GM23338 (cell line): ENCODE measurements around the gene SIGLEC12. TPM values are rescaled to one million over a fixed set of nuclear protein-coding genes. Genes with fewer than 3 reads are reported as not detected.

ENCODE experiments used
- ATAC-seq: fragments of 200-7000 bp; cut with Tn5 transposase; 3 replicates; pipeline ENCODE4 v1.9.1; 2020
- DNase-seq: peaks from one replicate; pipeline ENCODE4 v3.0.0-alpha.2; 2015; ENCODE audit warnings: low spot score
- H2AFZ ChIP-seq: fragments of 200-600 bp; sonication (generic); 2 replicates; pipeline ENCODE4 v1.8.0; 2016; ENCODE audit warnings: antibody characterized with exemption, mild to moderate bottlenecking, moderate library complexity
- H3F3A ChIP-seq: fragments of 200-600 bp; sonication (generic); replicated peaks from 2 replicates; pipeline ENCODE4 v1.8.0; 2017; ENCODE audit warnings: antibody characterized with exemption, mixed run types, low read depth
- H3K27ac ChIP-seq: fragments of 200-600 bp; sonication (generic); 2 replicates; pipeline ENCODE4 v1.6.1; 2016; ENCODE audit warnings: low read depth
- H3K27me3 ChIP-seq: fragments of 200-600 bp; sonication (generic); 2 replicates; pipeline ENCODE4 v1.8.0; 2016; ENCODE audit warnings: mild to moderate bottlenecking, mixed run types, moderate library complexity; ENCODE audit not compliant: insufficient read depth
- H3K36me3 ChIP-seq: fragments of 200-600 bp; sonication (generic); 2 replicates; pipeline ENCODE4 v1.8.0; 2016; ENCODE audit warnings: mild to moderate bottlenecking; ENCODE audit not compliant: insufficient read depth
- H3K4me1 ChIP-seq: fragments of 200-600 bp; sonication (generic); 2 replicates; pipeline ENCODE4 v1.8.0; 2016; ENCODE audit warnings: mild to moderate bottlenecking, moderate library complexity; ENCODE audit not compliant: insufficient read depth
- H3K4me2 ChIP-seq: fragments of 200-600 bp; sonication (generic); 2 replicates; pipeline ENCODE4 v1.7.1; 2017; ENCODE audit warnings: mixed run types
- H3K4me3 ChIP-seq: fragments of 200-600 bp; sonication (generic); 2 replicates; pipeline ENCODE4 v1.6.1; 2016; ENCODE audit warnings: mixed run types
- H3K79me2 ChIP-seq: fragments of 200-600 bp; sonication (generic); replicated peaks from 2 replicates; pipeline ENCODE4 v1.8.0; 2017; ENCODE audit warnings: mild to moderate bottlenecking; ENCODE audit not compliant: insufficient read depth
- H3K9me2 ChIP-seq: fragments of 200-600 bp; sonication (generic); 2 replicates; pipeline ENCODE4 v1.8.0; 2017; ENCODE audit not compliant: insufficient read depth
- H4K20me1 ChIP-seq: fragments of 200-600 bp; sonication (generic); replicated peaks from 2 replicates; pipeline ENCODE4 v1.8.0; 2017; ENCODE audit warnings: mild to moderate bottlenecking; ENCODE audit not compliant: insufficient read depth
- H3K27ac Mint-ChIP-seq: 2 replicates; pipeline ENCODE4 v1.8.0; 2020; ENCODE audit warnings: inconsistent platforms, mild to moderate bottlenecking, moderate library complexity, mixed read lengths
- H3K27me3 Mint-ChIP-seq: 3 replicates; pipeline ENCODE4 v1.8.0; 2022; ENCODE audit warnings: low read depth, mild to moderate bottlenecking, moderate library complexity, mixed read lengths, inconsistent platforms; ENCODE audit not compliant: insufficient read depth, poor library complexity
- H3K36me3 Mint-ChIP-seq: 3 replicates; pipeline ENCODE4 v1.8.0; 2021; ENCODE audit warnings: low read depth, mild to moderate bottlenecking, inconsistent platforms, moderate library complexity, mixed read lengths
- H3K4me1 Mint-ChIP-seq: 3 replicates; pipeline ENCODE4 v1.8.0; 2020; ENCODE audit warnings: mild to moderate bottlenecking, inconsistent platforms, mixed read lengths
- H3K4me3 Mint-ChIP-seq: 3 replicates; pipeline ENCODE4 v1.8.0; 2021; ENCODE audit warnings: moderate library complexity, mild to moderate bottlenecking, inconsistent platforms, mixed read lengths
- H3K9me3 Mint-ChIP-seq: 3 replicates; pipeline ENCODE4 v1.8.0; 2020; ENCODE audit warnings: moderate library complexity, mild to moderate bottlenecking, inconsistent platforms, mixed read lengths
- CREB1 ChIP-seq: fragments of 250-450 bp; sonication (Bioruptor Pico); IDR thresholded peaks from 2 replicates; pipeline ENCODE4 v1.5.0; 2020; ENCODE audit warnings: low read depth, mild to moderate bottlenecking, moderate library complexity
- CTCF ChIP-seq, 2 experiments: fragments of 200-600 bp in 1 of 2; sonication (generic) in 1 of 2; conservative IDR thresholded peaks; 2 replicates each; pipeline versions ENCODE4 v1.5.1 to v1.6.1; 2016 to 2017; ENCODE audit warnings: antibody characterized with exemption in 2 of 2, low read depth in 2 of 2, mild to moderate bottlenecking in 2 of 2, moderate library complexity in 1 of 2
- ETS1 ChIP-seq: IDR thresholded peaks from 2 replicates; pipeline ENCODE4 v1.6.1; 2016; ENCODE audit warnings: antibody characterized with exemption
- EZH2 ChIP-seq: fragments of 200-600 bp; sonication (generic); IDR thresholded peaks from one replicate; pipeline ENCODE4 v1.8.0; 2017; ENCODE audit warnings: antibody characterized with exemption, mild to moderate bottlenecking, low read depth; ENCODE audit not compliant: unreplicated experiment
- EZH2phosphoT487 ChIP-seq: fragments of 200-600 bp; sonication (generic); IDR thresholded peaks from one replicate; pipeline ENCODE4 v1.8.1; 2018; ENCODE audit warnings: antibody characterized with exemption; ENCODE audit not compliant: unreplicated experiment
- JUNB ChIP-seq: IDR thresholded peaks from one replicate; pipeline ENCODE4 v1.6.1; 2016; ENCODE audit warnings: antibody characterized with exemption; ENCODE audit not compliant: unreplicated experiment
- NANOG ChIP-seq: IDR thresholded peaks from 2 replicates; pipeline ENCODE4 v1.6.1; 2016; ENCODE audit warnings: antibody characterized with exemption, borderline replicate concordance
- ZNF114 ChIP-seq: fragments of 250-450 bp; sonication (Bioruptor Pico); IDR thresholded peaks from 2 replicates; pipeline ENCODE4 v1.5.0; 2020; ENCODE audit warnings: mild to moderate bottlenecking, moderate library complexity
- ZNF331 ChIP-seq: fragments of 250-450 bp; sonication (Bioruptor Pico); IDR thresholded peaks from 2 replicates; pipeline ENCODE4 v1.5.0; 2020; ENCODE audit warnings: low read depth, mild to moderate bottlenecking, moderate library complexity
- polyA plus RNA-seq: library from polyadenylated mRNA; unstranded; fragments of >200 nt; fragmentation: Nextera tagmentation; extraction: Ambion mirVana; gene quantifications from 2 replicates; pipeline ENCODE4 v1.2.1, GENCODE V29; 2016
- total RNA-seq: library from RNA; depleted of rRNA; stranded (reverse); fragments of >200 nt; shearing (Covaris generic); gene quantifications from 2 replicates; pipeline ENCODE4 v1.2.3, GENCODE V29; 2014
- TF ChIP-seq, protein P1 (sequence below): fragments of 250-450 bp; sonication (Bioruptor Pico); IDR thresholded peaks from 2 replicates; pipeline ENCODE4 v1.5.0; 2020; ENCODE audit warnings: mild to moderate bottlenecking, moderate library complexity

The SIGLEC12 gene
- total and polyA plus RNA-seq, 2 experiments from 2014 or later, result not detected

- Histone ChIP-seq H3K79me2 (no peaks in the 10 kb centered on the region), H3K4me3 (no peak overlapping the region), H2AFZ (no peak overlapping the region), H3F3A (no peaks in the 10 kb centered on the region), H3K4me1 (no peaks in the 10 kb centered on the region), H3K27me3 (no peaks in the 10 kb centered on the region), H3K27ac (no peak overlapping the region), H3K4me2 (no peak overlapping the region), H3K36me3 (no peaks in the 10 kb centered on the region), H3K9me2 (no peaks in the 10 kb centered on the region), H4K20me1 (no peaks in the 10 kb centered on the region)
- no peak for ATAC-seq
- H3K36me3 Mint-ChIP-seq, result peaks cover 20% of the 10 kb centered on the region
- peaks cover 87% of the 10 kb centered on the region for H3K9me3 Mint-ChIP-seq
- DNase-seq, result no peak
- H3K27me3 Mint-ChIP-seq, result peaks cover 18% of the 10 kb centered on the region
- H3K4me1 Mint-ChIP-seq, result no peaks in the 10 kb centered on the region
- H3K27ac Mint-ChIP-seq, result no peak overlapping the region
- TF ChIP-seq EZH2 (no peak), ZNF331 (CRISPR knock-in tag) (no peak), CTCF (conservative IDR thresholded peaks at IDR 0.05; ENCODE audit: low read depth in 2 of 2) (no peak), ETS1 (no peak), EZH2phosphoT487 (no peak), CREB1 (CRISPR knock-in tag) (no peak), NANOG (no peak), ZNF114 (CRISPR knock-in tag) (no peak), JUNB (no peak)
- TF ChIP-seq, protein P1, sequence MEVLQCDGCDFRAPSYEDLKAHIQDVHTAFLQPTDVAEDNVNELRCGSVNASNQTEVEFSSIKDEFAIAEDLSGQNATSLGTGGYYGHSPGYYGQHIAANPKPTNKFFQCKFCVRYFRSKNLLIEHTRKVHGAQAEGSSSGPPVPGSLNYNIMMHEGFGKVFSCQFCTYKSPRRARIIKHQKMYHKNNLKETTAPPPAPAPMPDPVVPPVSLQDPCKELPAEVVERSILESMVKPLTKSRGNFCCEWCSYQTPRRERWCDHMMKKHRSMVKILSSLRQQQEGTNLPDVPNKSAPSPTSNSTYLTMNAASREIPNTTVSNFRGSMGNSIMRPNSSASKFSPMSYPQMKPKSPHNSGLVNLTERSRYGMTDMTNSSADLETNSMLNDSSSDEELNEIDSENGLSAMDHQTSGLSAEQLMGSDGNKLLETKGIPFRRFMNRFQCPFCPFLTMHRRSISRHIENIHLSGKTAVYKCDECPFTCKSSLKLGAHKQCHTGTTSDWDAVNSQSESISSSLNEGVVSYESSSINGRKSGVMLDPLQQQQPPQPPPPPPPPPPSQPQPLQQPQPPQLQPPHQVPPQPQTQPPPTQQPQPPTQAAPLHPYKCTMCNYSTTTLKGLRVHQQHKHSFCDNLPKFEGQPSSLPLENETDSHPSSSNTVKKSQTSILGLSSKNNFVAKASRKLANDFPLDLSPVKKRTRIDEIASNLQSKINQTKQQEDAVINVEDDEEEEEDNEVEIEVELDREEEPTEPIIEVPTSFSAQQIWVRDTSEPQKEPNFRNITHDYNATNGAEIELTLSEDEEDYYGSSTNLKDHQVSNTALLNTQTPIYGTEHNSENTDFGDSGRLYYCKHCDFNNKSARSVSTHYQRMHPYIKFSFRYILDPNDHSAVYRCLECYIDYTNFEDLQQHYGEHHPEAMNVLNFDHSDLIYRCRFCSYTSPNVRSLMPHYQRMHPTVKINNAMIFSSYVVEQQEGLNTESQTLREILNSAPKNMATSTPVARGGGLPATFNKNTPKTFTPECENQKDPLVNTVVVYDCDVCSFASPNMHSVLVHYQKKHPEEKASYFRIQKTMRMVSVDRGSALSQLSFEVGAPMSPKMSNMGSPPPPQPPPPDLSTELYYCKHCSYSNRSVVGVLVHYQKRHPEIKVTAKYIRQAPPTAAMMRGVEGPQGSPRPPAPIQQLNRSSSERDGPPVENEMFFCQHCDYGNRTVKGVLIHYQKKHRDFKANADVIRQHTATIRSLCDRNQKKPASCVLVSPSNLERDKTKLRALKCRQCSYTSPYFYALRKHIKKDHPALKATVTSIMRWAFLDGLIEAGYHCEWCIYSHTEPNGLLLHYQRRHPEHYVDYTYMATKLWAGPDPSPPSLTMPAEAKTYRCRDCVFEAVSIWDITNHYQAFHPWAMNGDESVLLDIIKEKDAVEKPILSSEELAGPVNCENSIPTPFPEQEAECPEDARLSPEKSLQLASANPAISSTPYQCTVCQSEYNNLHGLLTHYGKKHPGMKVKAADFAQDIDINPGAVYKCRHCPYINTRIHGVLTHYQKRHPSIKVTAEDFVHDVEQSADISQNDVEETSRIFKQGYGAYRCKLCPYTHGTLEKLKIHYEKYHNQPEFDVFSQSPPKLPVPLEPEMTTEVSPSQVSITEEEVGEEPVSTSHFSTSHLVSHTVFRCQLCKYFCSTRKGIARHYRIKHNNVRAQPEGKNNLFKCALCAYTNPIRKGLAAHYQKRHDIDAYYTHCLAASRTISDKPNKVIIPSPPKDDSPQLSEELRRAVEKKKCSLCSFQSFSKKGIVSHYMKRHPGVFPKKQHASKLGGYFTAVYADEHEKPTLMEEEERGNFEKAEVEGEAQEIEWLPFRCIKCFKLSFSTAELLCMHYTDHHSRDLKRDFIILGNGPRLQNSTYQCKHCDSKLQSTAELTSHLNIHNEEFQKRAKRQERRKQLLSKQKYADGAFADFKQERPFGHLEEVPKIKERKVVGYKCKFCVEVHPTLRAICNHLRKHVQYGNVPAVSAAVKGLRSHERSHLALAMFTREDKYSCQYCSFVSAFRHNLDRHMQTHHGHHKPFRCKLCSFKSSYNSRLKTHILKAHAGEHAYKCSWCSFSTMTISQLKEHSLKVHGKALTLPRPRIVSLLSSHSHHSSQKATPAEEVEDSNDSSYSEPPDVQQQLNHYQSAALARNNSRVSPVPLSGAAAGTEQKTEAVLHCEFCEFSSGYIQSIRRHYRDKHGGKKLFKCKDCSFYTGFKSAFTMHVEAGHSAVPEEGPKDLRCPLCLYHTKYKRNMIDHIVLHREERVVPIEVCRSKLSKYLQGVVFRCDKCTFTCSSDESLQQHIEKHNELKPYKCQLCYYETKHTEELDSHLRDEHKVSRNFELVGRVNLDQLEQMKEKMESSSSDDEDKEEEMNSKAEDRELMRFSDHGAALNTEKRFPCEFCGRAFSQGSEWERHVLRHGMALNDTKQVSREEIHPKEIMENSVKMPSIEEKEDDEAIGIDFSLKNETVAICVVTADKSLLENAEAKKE (CRISPR knock-in tag), result no peak
- no peak overlapping the region for H3K4me3 Mint-ChIP-seq
Observed at GRCh38 chr19:51542699-51543098, 41.1 kb upstream of the SIGLEC12 start.
